Astrocyte (in vitro differentiated cells and primary cell): Measurements from ENCODE around the gene PEX11B.

ENCODE experiments used
- CTCF ChIP-seq: IDR thresholded peaks from 2 replicates; pipeline ENCODE4 v1.5.1; 2011; ENCODE audit warnings: low read depth, mild to moderate bottlenecking, inconsistent platforms, low read length, moderate library complexity; ENCODE audit not compliant: insufficient read depth
- EZH2 ChIP-seq: IDR thresholded peaks from 2 replicates; pipeline ENCODE4 v1.6.1; 2012; ENCODE audit warnings: mild to moderate bottlenecking, low read length, inconsistent platforms; ENCODE audit not compliant: insufficient read depth

- TF ChIP-seq CTCF (no peak), EZH2 (no peak)
Measured at GRCh38 chr1:145959333-145959732, 40.8 kb upstream of the PEX11B start.
